Measurements from ENCODE around the gene THOP1.
A peak's percentile ranks its signal among the peaks of the same experiment; 100 is the strongest.
"Not testable (repeated sequence)": the region's sequence is repeated elsewhere in the genome, so short reads cannot be mapped to it uniquely, and the experiment has no call there.

THOP1 gene

DNA sequence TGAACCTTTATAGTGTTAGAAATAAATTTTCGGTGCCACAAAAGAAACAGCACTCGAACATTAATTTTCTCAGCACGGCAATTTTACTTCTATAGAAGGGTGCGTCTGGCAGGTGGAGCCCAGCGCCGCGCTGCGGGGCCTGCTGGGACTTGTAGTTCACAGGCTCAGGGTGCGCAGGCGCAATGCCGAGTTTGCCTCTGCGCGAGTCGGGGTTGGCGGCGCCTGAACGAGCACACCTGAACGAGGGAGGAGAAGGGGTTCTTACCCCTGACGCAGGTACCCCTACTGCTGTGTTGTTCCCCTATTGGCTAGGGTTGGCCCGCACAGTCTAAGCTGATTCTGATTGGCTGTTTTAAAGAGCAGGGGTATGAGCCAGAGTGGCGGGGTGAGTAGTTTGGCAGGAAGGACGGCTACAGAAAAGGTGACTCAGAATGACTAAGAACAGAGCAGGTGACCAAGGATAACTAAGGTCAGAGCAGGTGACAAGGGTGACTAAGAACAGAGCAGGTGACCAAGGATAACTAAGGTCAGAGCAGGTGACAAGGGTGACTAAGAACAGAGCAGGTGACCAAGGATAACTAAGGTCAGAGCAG lies 32.0 kb downstream of the THOP1 start:
- H3K36me3 ChIP-seq (ENCODE audit: insufficient read depth, low read depth, low read length), result peaks cover 20% of the 10 kb centered on the region
- H3K4me3 ChIP-seq (ENCODE audit: low read length); H3K27me3 ChIP-seq (ENCODE audit: insufficient read depth, low read length); H3K4me1 ChIP-seq (ENCODE audit: insufficient read depth, low read length); H3K9ac ChIP-seq (ENCODE audit: low read depth, low read length); H3K27ac ChIP-seq (ENCODE audit: low read length); H3K9me3 ChIP-seq (ENCODE audit: insufficient read depth, low read depth, low read length): not testable (repeated sequence)

DNA sequence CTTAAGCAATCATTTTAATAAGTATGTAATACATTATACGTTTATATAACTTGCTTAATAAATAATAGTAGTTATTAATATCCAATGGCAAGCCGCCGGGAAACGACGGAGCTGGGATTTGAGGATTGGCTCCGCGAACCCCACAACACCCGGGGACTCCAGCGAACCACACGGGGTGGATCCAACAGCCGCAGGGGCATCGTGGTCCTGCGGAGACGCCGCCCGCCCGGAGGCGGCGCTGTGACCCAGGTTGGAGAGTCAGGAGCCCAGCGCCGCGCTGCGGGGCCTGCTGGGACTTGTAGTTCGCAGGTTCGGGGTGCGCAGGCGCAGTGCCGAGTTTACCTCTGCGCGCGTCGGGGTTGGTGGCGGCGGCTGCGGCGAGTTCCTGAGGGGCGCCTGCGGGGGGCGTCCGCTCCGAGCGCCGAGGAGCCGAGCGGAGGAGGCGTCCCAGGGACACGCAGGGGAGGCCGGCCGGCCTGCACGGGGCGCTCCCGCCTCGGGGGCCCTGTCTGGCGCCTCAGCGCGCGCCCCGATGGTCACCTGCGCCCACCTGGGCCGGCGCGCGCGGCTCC lies 34.3 kb downstream of the THOP1 start, which contains the start of gene ZNF554:
Gene ZNF554 (plus strand): TSS at position 329 of the 572 bp plus-strand sequence. CDS start 204 bp downstream, at position 533.
- Histone ChIP-seq H3K27ac (ENCODE audit: low read length) (no peak within 1 kb of the TSS), H3K27me3 (ENCODE audit: insufficient read depth, low read length) (no peaks in the 10 kb centered on the region), H3K4me3 (ENCODE audit: low read length) (peak within 1 kb of the TSS; percentile 88), H3K4me1 (ENCODE audit: insufficient read depth, low read length) (no peaks in the 10 kb centered on the region), H3K36me3 (ENCODE audit: insufficient read depth, low read depth, low read length) (peaks cover 2% of the 10 kb centered on the region), H3K9ac (ENCODE audit: low read depth, low read length) (peak within 1 kb of the TSS; percentile 59; the same call in 1 of the 2 replicates), H3K9me3 (ENCODE audit: insufficient read depth, low read depth, low read length) (no peaks in the 10 kb centered on the region)

DNA sequence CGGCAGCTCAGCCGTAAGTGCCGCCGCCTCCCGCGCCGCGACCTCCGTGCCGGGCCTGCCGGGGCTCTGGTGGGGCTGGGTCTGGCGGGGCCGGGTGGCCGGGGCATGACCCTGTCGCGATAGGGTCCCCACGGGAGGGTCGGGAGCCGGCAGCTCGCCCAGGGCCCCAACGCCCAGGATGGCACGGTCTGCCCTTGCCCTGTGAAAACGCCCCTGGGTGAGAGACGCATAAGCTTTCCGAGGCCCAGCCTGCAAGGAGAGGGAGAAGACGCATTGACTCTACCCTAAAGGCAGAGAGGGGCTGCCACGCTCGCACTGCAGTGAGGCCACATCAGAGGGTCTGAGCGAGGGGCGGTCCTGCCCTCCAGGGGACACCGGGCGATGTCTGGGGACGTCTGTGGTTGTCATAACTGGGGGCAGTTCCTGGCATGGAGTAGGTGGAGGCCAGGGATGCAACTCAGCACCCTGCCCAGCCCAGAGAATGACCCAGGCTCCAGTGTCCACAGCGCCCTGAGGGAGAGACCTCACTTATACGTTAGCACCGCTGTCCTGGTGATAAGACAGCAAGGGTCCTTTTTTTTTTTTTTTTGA lies 34.9 kb downstream of the THOP1 start:
- Histone ChIP-seq H3K4me3 (ENCODE audit: low read length) (peak overlapping the region; percentile 88), H3K4me1 (ENCODE audit: insufficient read depth, low read length) (no peaks in the 10 kb centered on the region), H3K9me3 (ENCODE audit: insufficient read depth, low read depth, low read length) (no peaks in the 10 kb centered on the region), H3K9ac (ENCODE audit: low read depth, low read length) (peak overlapping the region; percentile 59; the same call in 1 of the 2 replicates), H3K36me3 (ENCODE audit: insufficient read depth, low read depth, low read length) (no peaks in the 10 kb centered on the region; the same call in 1 of the 2 replicates), H3K27me3 (ENCODE audit: insufficient read depth, low read length) (no peaks in the 10 kb centered on the region), H3K27ac (ENCODE audit: low read length) (no peak overlapping the region)

DNA sequence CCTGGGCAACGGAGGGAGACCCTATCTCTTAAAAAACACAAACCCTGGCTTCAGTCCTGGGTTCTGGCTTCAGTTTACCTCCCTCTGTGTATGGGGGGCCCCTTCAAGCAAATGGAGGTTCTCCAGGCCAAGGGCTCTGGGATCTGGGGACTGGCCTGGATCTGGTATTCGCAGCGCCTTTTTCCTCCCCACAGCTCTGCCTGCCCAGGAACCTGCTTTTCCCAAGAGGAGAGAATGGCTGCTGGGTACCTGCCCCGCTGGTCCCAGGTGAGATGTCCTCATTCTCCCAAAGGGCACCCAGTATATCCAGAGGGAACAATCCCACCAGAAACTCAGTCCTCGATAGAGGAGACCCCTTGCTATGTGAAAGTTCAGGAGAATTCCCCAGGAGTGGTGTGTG lies 37.5 kb downstream of the THOP1 start:
- H3K9me3 ChIP-seq (ENCODE audit: insufficient read depth, low read depth, low read length), result peaks cover 15% of the 10 kb centered on the region
- H3K27ac ChIP-seq (ENCODE audit: low read length), result no peak overlapping the region
- H3K9ac ChIP-seq (ENCODE audit: low read depth, low read length), result no peak overlapping the region
- no peaks in the 10 kb centered on the region for H3K27me3 ChIP-seq (ENCODE audit: insufficient read depth, low read length)
- no peaks in the 10 kb centered on the region for H3K4me1 ChIP-seq (ENCODE audit: insufficient read depth, low read length)
- H3K36me3 ChIP-seq (ENCODE audit: insufficient read depth, low read depth, low read length), result peaks cover 8% of the 10 kb centered on the region
- H3K4me3 ChIP-seq (ENCODE audit: low read length), result no peak overlapping the region

GRCh38 chr19:2823646-2824045 lies 38.3 kb downstream of the THOP1 start:
- H3K4me1 ChIP-seq (ENCODE audit: insufficient read depth, low read length), result no peaks in the 10 kb centered on the region
- no peak overlapping the region for H3K4me3 ChIP-seq (ENCODE audit: low read length)
- no peak overlapping the region for H3K27ac ChIP-seq (ENCODE audit: low read length)
- no peaks in the 10 kb centered on the region for H3K27me3 ChIP-seq (ENCODE audit: insufficient read depth, low read length)
- H3K36me3 ChIP-seq (ENCODE audit: insufficient read depth, low read depth, low read length), result peaks cover 14% of the 10 kb centered on the region
- no peak overlapping the region for H3K9ac ChIP-seq (ENCODE audit: low read depth, low read length)
- H3K9me3 ChIP-seq (ENCODE audit: insufficient read depth, low read depth, low read length), result peaks cover 22% of the 10 kb centered on the region

GRCh38 chr19:2824129-2824528 lies 38.8 kb downstream of the THOP1 start:
- Histone ChIP-seq H3K4me1 (ENCODE audit: insufficient read depth, low read length) (no peaks in the 10 kb centered on the region), H3K27ac (ENCODE audit: low read length) (no peak overlapping the region), H3K27me3 (ENCODE audit: insufficient read depth, low read length) (no peaks in the 10 kb centered on the region), H3K9me3 (ENCODE audit: insufficient read depth, low read depth, low read length) (peaks cover 27% of the 10 kb centered on the region), H3K36me3 (ENCODE audit: insufficient read depth, low read depth, low read length) (peaks cover 14% of the 10 kb centered on the region), H3K4me3 (ENCODE audit: low read length) (no peak overlapping the region), H3K9ac (ENCODE audit: low read depth, low read length) (no peak overlapping the region)

DNA sequence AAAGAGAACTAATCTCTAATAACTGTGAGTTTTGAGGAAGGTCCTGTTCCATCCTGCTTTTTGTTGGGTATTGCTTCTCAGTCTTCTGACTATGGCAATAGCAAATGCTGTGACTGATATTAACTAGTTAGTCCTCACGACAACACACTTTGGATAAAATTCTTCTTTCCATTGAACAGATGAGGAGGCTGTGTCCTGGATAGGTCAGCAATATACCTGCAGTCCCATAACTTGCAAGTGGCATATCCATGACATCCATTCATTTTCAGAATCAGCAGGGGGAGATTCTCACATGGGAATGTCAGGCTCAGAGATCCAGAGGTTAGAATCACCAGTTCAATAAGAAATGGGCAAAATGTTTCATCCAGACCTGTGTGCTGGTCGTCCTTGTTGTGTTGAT lies 41.7 kb downstream of the THOP1 start:
- Histone ChIP-seq H3K4me1 (ENCODE audit: insufficient read depth, low read length) (no peaks in the 10 kb centered on the region), H3K27ac (ENCODE audit: low read length) (no peak overlapping the region), H3K36me3 (ENCODE audit: insufficient read depth, low read depth, low read length) (peaks cover 14% of the 10 kb centered on the region), H3K27me3 (ENCODE audit: insufficient read depth, low read length) (no peaks in the 10 kb centered on the region), H3K9ac (ENCODE audit: low read depth, low read length) (no peak overlapping the region), H3K9me3 (ENCODE audit: insufficient read depth, low read depth, low read length) (peaks cover 45% of the 10 kb centered on the region), H3K4me3 (ENCODE audit: low read length) (no peak overlapping the region; the same call in 1 of the 2 replicates)

DNA sequence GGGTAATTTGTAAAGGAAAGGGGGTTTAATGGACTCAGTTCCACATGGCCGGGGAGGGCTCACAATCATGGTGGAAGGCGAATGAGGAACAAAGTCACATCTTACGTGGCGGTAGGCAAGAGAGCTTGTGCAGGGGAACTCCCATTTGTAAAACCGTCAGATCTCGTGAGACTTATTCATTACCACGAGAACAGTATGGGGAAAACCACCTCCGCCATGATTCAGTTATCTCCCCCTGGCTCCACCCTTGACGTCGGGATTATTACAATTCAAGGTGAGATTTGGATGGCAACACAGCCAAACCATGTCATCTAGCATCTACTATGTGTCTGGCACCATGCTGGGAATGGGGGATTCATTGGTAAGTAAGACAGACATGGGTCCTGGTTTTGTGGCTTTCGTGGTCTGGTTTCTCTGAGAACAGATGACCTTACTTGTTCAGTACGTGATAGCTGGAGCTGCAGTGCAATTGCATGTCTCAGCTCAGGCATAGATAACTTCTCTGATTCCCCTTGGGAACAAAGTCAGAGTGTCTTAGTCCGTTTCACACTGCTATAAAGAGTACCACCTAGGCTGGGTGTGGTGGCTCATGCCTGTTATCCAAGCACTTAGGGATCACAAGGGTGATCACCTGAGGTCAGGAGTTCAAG lies 42.7 kb downstream of the THOP1 start:
- Histone ChIP-seq H3K27me3 (ENCODE audit: insufficient read depth, low read length) (no peaks in the 10 kb centered on the region), H3K27ac (ENCODE audit: low read length) (no peak overlapping the region), H3K36me3 (ENCODE audit: insufficient read depth, low read depth, low read length) (peaks cover 22% of the 10 kb centered on the region), H3K4me1 (ENCODE audit: insufficient read depth, low read length) (no peaks in the 10 kb centered on the region), H3K4me3 (ENCODE audit: low read length) (no peak overlapping the region), H3K9me3 (ENCODE audit: insufficient read depth, low read depth, low read length) (peaks cover 54% of the 10 kb centered on the region), H3K9ac (ENCODE audit: low read depth, low read length) (no peak overlapping the region)

DNA sequence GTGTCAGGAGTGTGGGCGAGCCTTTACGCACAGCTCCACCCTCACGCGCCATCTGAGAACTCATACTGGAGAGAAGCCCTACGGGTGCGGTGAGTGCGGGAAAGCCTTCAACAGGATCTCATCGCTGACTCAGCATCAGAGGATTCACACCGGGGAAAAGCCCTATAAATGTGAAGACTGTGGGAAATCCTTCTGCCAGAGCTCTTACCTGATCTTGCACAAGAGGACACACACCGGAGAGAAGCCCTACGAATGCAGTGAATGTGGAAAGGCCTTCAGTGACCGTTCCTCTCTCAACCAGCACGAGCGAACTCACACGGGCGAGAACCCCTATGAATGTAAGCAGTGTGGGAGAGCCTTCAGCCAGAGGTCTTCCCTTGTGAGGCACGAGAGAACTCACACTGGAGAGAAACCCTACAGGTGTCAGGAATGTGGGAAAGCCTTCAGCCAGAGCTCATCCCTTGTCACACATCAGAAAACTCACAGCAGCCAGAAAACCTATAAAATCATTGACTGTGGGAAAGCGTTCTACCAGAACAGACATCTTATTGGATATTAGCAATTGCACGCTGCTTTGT lies 49.1 kb downstream of the THOP1 start:
- Histone ChIP-seq H3K9me3 (ENCODE audit: insufficient read depth, low read depth, low read length) (peaks cover 78% of the 10 kb centered on the region), H3K27ac (ENCODE audit: low read length) (no peak overlapping the region)

GRCh38 chr19:2837430-2837829 lies 52.1 kb downstream of the THOP1 start:
- Histone ChIP-seq H3K27me3 (ENCODE audit: insufficient read depth, low read length) (peaks cover 6% of the 10 kb centered on the region), H3K9me3 (ENCODE audit: insufficient read depth, low read depth, low read length) (peaks cover 57% of the 10 kb centered on the region), H3K27ac (ENCODE audit: low read length) (no peak overlapping the region), H3K9ac (ENCODE audit: low read depth, low read length) (no peak overlapping the region), H3K4me1 (ENCODE audit: insufficient read depth, low read length) (no peaks in the 10 kb centered on the region), H3K4me3 (ENCODE audit: low read length) (no peak overlapping the region), H3K36me3 (ENCODE audit: insufficient read depth, low read depth, low read length) (peaks cover 23% of the 10 kb centered on the region)

More for the DNA sequence above, 49.1 kb downstream of the THOP1 start:
- Histone ChIP-seq H3K4me1 (ENCODE audit: insufficient read depth, low read length) (no peaks in the 10 kb centered on the region), H3K4me3 (ENCODE audit: low read length) (no peak overlapping the region), H3K27me3 (ENCODE audit: insufficient read depth, low read length) (no peaks in the 10 kb centered on the region), H3K36me3 (ENCODE audit: insufficient read depth, low read depth, low read length) (peaks cover 26% of the 10 kb centered on the region), H3K9ac (ENCODE audit: low read depth, low read length) (no peak overlapping the region)

DNA sequence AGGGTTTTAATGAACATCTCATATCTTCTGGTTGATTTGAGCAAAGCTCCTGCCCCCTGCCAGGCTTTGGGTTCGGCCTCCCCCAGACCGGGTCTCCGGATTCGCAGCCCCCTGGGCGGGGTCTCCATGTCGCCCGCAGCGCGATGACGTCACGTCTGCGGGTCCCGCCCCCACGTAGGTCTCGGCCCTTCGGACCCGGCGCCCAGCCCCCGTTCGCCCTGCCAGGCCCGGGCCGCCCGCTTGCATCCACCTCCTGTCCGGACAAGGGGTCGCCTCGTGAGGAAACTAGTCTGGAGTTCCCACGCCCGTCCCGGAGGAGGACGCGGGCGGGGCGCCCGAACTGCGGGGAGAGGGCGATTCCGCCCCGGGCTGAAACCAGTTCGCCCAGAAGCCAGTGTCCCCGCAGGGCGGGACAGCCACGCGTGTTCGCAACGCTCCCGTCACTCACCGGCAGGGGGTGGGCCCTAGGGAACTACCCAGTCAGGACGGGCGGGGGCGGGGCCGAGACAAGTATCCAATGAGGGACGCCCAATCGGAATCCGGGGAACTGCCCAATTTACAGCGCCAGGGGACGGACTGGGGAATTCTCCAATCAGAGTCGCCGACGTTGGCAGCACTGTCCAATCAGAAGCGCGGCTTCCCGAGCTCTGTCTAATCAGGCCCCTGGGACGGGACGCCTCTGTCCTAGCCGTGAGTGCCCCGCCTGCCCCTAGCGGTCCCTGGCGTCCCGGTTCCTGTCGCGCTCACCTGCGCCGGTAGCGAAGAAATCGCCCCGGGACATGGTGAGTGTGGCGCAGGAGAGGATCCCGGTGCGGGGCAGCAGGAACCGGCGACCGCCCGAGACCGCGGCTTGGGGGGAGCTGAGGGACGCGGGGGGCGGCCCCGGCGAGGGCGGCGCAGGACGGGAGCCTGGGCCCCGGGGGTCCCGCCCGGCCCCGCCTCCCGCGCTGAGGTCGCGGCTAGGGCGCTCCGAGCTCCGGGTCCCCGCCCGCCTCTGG lies 55.8 kb downstream of the THOP1 start, which contains the start of gene ZNF555:
Gene ZNF555 (plus strand): TSS at position 682 of the 998 bp plus-strand sequence. CDS start 98 bp downstream, at position 780.
- H3K4me3 ChIP-seq (ENCODE audit: low read length), result peak within 1 kb of the TSS; percentile 80
- H3K27me3 ChIP-seq (ENCODE audit: insufficient read depth, low read length), result peaks cover 8% of the 10 kb centered on the region
- H3K9me3 ChIP-seq (ENCODE audit: insufficient read depth, low read depth, low read length), result peaks cover 30% of the 10 kb centered on the region
- peak within 1 kb of the TSS; percentile 69 for H3K9ac ChIP-seq (ENCODE audit: low read depth, low read length)
- no peaks in the 10 kb centered on the region for H3K4me1 ChIP-seq (ENCODE audit: insufficient read depth, low read length)
- no peak within 1 kb of the TSS for H3K27ac ChIP-seq (ENCODE audit: low read length)
- no peaks in the 10 kb centered on the region for H3K36me3 ChIP-seq (ENCODE audit: insufficient read depth, low read depth, low read length)
